Bronchial epithelial cell (primary cell): ENCODE results near the gene NUP50. TPM values are rescaled to one million over a fixed set of nuclear protein-coding genes. Genes with fewer than 3 reads are reported as not detected.

ENCODE experiments used
- DNase-seq: peaks from one replicate; pipeline ENCODE4 v3.0.0-alpha.2; 2010; ENCODE audit warnings: low read depth
- FAIRE-seq: peaks from 2 replicates; lab custom pipeline; 2011; peaks lifted over from hg19 to GRCh38; lab: Jason Lieb, UNC
- H3K27me3 ChIP-seq: 2 replicates; pipeline ENCODE4 v1.5.1; 2011; ENCODE audit warnings: low read length; ENCODE audit not compliant: control insufficient read depth, insufficient read depth
- H3K36me3 ChIP-seq: 2 replicates; pipeline ENCODE4 v1.5.1; 2011; ENCODE audit warnings: low read length; ENCODE audit not compliant: control insufficient read depth, insufficient read depth
- H3K4me3 ChIP-seq: 2 replicates; pipeline ENCODE4 v1.5.1; 2011; ENCODE audit warnings: mild to moderate bottlenecking, low read depth, low read length, control low read depth
- CTCF ChIP-seq: IDR thresholded peaks from 2 replicates; pipeline ENCODE4 v1.5.1; 2011; ENCODE audit warnings: mild to moderate bottlenecking, moderate library complexity, low read length, control low read depth, inconsistent platforms; ENCODE audit not compliant: insufficient read depth, severe bottlenecking
- total RNA-seq: library from RNA; depleted of rRNA; stranded (reverse); fragments of >200 nt; gene quantifications from 2 replicates; pipeline ENCODE4 v1.2.1, GENCODE V29; 2014

The NUP50 gene
- total RNA-seq, 1 donor from 2014 or later, result 74.2 TPM

DNA sequence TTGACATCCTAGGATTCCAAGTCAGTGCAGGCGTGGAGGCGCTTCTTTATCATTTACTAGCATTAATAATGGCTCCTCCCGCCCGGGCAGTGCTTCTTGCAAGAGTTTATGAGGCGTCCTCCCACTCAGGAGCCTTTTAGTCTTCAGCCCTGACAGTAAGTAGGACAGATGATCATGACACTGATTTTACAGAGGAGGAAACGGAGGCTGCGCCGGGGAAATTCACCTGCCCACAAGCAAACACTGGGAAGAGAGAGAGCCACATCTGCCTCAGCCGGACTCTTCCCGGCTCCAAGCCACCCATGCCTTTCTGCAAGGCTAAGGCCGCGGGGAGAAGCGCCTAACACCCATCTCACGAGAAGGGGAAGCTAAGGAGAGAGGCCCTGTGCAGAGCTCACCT is 41.1 kb downstream of the NUP50 start:
- Histone ChIP-seq H3K27me3 (no peaks in the 10 kb centered on the region), H3K4me3 (no peak overlapping the region), H3K36me3 (peaks cover 45% of the 10 kb centered on the region)
- no peak for DNase-seq
- FAIRE-seq, result no peak
- no peak for TF ChIP-seq CTCF

DNA sequence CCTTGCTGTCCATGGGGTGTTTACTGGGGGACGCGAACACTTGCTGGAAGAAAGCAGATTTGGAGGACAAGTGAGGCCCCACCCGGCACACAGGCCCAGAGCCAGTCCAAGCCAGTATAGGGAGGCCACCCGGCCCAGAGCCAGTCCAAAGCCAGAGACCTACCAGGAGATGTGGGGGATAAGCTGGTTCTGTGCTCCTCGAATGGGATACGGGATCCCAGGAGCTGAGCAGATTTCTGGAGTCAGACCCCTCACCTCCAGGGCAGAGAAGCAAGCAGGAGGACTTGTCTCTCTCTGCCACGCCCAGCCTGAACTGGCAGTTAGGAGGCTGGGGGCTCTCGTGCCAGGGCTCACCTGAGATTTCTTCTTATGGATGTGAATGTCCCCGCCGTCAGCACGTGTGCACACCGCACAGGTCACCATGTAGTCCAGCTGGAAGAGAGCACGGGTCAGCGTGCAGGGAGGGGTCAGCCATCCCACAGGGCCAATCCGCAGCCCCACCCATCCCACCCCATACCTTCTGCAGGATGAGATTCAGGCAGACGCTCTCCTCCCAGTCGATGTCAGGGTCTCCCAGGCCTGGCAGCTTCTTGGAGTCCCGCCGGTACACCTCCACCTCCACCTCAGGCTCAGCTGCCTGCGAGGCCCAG is 41.7 kb downstream of the NUP50 start:
- TF ChIP-seq CTCF, result no peak
- no peak overlapping the region for H3K4me3 ChIP-seq
- DNase-seq (no peak), FAIRE-seq (no peak)
- H3K36me3 ChIP-seq, result peaks cover 43% of the 10 kb centered on the region
- H3K27me3 ChIP-seq, result no peaks in the 10 kb centered on the region

DNA sequence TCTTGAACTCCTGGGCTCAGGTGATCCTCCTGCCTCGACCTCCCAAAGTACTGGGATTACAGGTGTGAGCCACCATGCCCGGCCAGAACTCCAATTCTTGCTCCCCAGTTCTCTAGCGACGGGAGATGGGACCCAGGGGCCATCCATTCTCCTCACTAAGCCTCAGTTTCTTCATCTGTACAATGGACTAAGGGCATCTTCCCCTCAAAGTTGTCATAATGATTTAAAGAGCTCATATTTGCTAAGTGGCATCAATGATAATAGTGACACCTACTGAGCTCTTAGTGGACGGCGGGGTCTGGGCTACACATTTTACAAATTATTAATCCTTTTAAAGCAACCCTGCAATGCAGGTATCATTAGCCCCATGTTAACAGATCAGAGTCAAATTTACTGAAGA is 42.5 kb downstream of the NUP50 start:
- Histone ChIP-seq H3K36me3 (peaks cover 46% of the 10 kb centered on the region), H3K27me3 (no peaks in the 10 kb centered on the region), H3K4me3 (no peak overlapping the region)
- no peak for TF ChIP-seq CTCF
- FAIRE-seq (no peak), DNase-seq (no peak)

DNA sequence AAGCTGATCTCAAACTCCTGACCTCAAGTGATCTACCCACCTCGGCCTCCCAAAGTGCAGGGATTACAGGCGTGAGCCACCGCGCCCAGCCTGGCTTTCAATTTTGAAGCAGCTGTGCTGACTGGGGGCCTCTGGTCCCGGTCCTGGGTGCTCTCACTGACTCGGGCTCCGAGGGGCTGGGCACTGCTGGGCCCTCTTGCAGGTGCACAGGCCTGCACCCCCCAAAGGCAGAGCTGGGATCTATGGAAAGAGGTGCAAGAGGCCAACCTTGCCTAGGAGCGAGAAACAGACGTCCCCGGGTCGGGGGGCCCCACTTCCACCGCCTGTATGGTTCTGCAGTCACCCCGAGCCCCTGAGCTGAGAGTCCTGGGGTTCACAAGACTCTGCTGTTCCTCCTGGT is 43.8 kb downstream of the NUP50 start:
- no peak overlapping the region for H3K4me3 ChIP-seq
- no peak for DNase-seq
- TF ChIP-seq CTCF, result no peak
- no peak for FAIRE-seq
- no peaks in the 10 kb centered on the region for H3K27me3 ChIP-seq
- H3K36me3 ChIP-seq, result peaks cover 47% of the 10 kb centered on the region

DNA sequence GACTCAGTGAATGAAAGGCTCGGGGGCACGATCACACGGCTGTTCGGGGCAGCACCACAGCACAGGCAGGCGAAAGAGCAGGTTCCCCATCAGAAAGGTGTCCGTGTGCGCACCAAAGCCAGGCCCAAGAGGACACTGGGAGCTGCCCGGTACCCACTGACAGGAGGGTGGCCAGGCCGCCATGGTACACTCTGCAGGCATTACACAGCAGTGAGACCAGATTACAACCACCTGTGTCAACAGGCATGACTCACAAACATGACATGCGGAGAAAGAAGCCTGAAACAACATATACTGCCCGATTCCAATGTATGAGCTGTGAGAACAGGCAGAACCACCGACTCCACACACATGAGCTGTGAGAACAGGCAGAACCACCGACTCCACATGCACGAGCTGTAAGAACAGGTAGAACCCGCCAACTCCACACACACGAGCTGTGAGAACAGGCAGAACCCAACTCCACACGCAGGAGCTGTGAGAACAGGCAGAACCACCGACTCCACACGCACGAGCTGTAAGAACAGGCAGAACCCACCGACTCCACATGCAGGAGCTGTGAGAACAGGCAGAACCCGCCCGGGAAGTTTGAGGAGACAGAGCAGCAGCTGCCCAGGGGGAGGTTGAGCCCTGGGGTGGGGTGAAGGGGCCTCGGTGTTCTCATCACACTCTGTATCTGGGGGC is 44.4 kb downstream of the NUP50 start:
- peak; percentile 99 for FAIRE-seq
- Histone ChIP-seq H3K27me3 (no peaks in the 10 kb centered on the region), H3K4me3 (no peak overlapping the region), H3K36me3 (peaks cover 41% of the 10 kb centered on the region)
- peak; percentile 89 for DNase-seq
- TF ChIP-seq CTCF, result no peak
